NAMALWA (cell line): Measurements from ENCODE around the gene DCUN1D3.
"Not testable (repeated sequence)": the region's sequence is repeated elsewhere in the genome, so short reads cannot be mapped to it uniquely, and the experiment has no call there.

ENCODE experiments used
- DNase-seq: peaks from one replicate; pipeline ENCODE4 v3.0.0-alpha.2; 2015; ENCODE audit warnings: low spot score

The DCUN1D3 gene

GRCh38 chr16:20862162-20862960 is 37.8 kb downstream of the DCUN1D3 start:
- no peak for DNase-seq

- DNase-seq = not testable (repeated sequence)
Measured at GRCh38 chr16:20860995-20861394, 39.2 kb downstream of the DCUN1D3 start.

- no peak for DNase-seq
Measured at GRCh38 chr16:20860361-20860760, 39.8 kb downstream of the DCUN1D3 start.

GRCh38 chr16:20859699-20860098 is 40.5 kb downstream of the DCUN1D3 start:
- no peak for DNase-seq

- DNase-seq = no peak
Measured at GRCh38 chr16:20859229-20859628, 40.9 kb downstream of the DCUN1D3 start.

- no peak for DNase-seq
Measured at GRCh38 chr16:20857281-20857680, 42.9 kb downstream of the DCUN1D3 start.

- no peak for DNase-seq
Measured at GRCh38 chr16:20854963-20855362, 45.2 kb downstream of the DCUN1D3 start.

GRCh38 chr16:20853981-20854620 is 46.1 kb downstream of the DCUN1D3 start:
- no peak for DNase-seq

GRCh38 chr16:20853143-20853542 is 47.0 kb downstream of the DCUN1D3 start:
- DNase-seq = no peak

GRCh38 chr16:20851601-20852000 is 48.6 kb downstream of the DCUN1D3 start:
- DNase-seq = no peak

GRCh38 chr16:20850981-20851380 is 49.2 kb downstream of the DCUN1D3 start:
- no peak for DNase-seq

- peak; percentile 69 for DNase-seq
Measured at GRCh38 chr16:20849589-20850390, 50.4 kb downstream of the DCUN1D3 start.

GRCh38 chr16:20847550-20847949 is 52.6 kb downstream of the DCUN1D3 start:
- DNase-seq = no peak

GRCh38 chr16:20846551-20846950 is 53.6 kb downstream of the DCUN1D3 start:
- no peak for DNase-seq

- no peak for DNase-seq
Measured at GRCh38 chr16:20846030-20846429, 54.1 kb downstream of the DCUN1D3 start.

- no peak for DNase-seq
Measured at GRCh38 chr16:20844588-20844987, 55.6 kb downstream of the DCUN1D3 start.

GRCh38 chr16:20844054-20844453 is 56.1 kb downstream of the DCUN1D3 start:
- no peak for DNase-seq

GRCh38 chr16:20839504-20839903 is 60.7 kb downstream of the DCUN1D3 start:
- no peak for DNase-seq

GRCh38 chr16:20838240-20838639 is 61.9 kb downstream of the DCUN1D3 start:
- no peak for DNase-seq

- DNase-seq = no peak
Measured at GRCh38 chr16:20833086-20833485, 67.1 kb downstream of the DCUN1D3 start.

- no peak for DNase-seq
Measured at GRCh38 chr16:20830372-20830771, 69.8 kb downstream of the DCUN1D3 start.

- DNase-seq = no peak
Measured at GRCh38 chr16:20829536-20829935, 70.6 kb downstream of the DCUN1D3 start.

GRCh38 chr16:20826039-20826566 is 74.1 kb downstream of the DCUN1D3 start:
- no peak for DNase-seq
